MM.1S (cell line): ENCODE results near the gene LMTK3.

ENCODE experiments used
- EZH2phosphoT487 ChIP-seq: fragments of 300-600 bp; sonication (generic); IDR thresholded peaks from 2 replicates; pipeline ENCODE4 v1.6.1; 2018; ENCODE audit warnings: antibody characterized with exemption, low read length
- TF ChIP-seq, protein P1 (sequence below): fragments of 300-600 bp; sonication (generic); IDR thresholded peaks from 2 replicates; pipeline ENCODE4 v1.5.1; 2016; ENCODE audit warnings: antibody characterized with exemption, low read length, mixed read lengths

DNA sequence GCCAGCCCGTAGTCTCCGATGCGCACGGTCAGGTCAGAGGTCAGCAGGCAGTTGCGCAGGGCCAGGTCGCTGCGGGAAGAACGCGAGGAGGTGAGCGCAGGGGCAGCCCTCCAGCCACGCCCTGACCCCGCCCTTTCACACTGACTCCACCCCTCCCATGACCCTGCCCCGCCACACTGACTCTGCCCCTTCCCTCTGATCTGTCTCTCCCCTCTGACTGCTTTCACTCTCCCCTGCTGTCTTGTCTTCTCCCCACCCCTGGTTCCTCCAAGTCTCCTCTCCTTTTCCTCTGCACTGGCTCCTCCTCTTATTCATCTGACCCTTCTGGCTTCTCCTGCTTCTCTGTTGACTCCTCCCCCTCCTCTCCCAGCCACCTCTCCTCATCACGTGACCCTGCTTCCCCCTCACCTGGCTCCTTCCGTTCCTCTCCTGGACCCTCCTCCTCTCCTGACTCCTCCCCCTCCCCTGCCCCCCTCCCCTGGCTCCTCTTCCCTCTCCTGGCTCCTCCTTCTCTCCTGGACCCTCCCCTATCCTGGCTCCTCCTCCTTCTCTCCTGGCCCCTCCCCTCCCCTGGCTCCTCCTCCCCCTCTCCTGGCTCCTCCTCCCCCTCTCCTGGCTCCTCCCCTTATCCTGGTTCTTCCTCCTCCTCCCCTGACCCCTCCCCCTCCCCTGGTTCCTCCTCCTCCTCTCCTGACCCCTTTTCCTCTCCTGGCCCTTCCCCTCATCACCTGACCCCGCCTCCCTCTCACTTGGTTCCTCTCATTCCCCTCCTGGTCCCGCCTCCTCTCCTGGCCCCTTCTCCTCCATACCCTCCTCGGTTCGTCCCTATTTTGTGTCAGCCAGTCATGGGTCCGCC is 9.9 kb downstream of the LMTK3 start:
- TF ChIP-seq EZH2phosphoT487, result no peak
- TF ChIP-seq, protein P1, sequence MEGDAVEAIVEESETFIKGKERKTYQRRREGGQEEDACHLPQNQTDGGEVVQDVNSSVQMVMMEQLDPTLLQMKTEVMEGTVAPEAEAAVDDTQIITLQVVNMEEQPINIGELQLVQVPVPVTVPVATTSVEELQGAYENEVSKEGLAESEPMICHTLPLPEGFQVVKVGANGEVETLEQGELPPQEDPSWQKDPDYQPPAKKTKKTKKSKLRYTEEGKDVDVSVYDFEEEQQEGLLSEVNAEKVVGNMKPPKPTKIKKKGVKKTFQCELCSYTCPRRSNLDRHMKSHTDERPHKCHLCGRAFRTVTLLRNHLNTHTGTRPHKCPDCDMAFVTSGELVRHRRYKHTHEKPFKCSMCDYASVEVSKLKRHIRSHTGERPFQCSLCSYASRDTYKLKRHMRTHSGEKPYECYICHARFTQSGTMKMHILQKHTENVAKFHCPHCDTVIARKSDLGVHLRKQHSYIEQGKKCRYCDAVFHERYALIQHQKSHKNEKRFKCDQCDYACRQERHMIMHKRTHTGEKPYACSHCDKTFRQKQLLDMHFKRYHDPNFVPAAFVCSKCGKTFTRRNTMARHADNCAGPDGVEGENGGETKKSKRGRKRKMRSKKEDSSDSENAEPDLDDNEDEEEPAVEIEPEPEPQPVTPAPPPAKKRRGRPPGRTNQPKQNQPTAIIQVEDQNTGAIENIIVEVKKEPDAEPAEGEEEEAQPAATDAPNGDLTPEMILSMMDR, result no peak
